ENCODE data around the gene NOS1.
"Not testable (repeated sequence)": the region's sequence is repeated elsewhere in the genome, so short reads cannot be mapped to it uniquely, and the experiment has no call there.

The NOS1 gene

DNA sequence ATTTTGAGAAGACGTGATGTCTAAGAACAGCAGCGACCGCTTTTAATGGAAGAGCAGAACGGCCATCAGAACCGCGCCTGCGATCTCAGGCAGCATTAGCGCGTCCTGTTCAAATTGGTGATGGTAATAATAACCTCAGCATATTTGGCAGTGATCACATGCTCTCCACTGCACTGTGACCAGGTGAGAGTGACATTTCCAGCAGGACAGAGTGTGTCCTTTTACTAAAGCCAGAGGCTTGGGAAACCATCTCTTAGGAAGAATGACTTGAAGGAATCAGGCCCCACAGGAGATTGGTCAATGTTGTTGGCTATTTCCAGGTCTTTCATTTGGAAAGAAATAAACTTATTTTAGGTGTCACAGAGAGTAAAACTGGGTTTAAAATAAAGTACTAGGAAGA lies 119.7 kb downstream of the NOS1 start:
- no peak for DNase-seq

DNA sequence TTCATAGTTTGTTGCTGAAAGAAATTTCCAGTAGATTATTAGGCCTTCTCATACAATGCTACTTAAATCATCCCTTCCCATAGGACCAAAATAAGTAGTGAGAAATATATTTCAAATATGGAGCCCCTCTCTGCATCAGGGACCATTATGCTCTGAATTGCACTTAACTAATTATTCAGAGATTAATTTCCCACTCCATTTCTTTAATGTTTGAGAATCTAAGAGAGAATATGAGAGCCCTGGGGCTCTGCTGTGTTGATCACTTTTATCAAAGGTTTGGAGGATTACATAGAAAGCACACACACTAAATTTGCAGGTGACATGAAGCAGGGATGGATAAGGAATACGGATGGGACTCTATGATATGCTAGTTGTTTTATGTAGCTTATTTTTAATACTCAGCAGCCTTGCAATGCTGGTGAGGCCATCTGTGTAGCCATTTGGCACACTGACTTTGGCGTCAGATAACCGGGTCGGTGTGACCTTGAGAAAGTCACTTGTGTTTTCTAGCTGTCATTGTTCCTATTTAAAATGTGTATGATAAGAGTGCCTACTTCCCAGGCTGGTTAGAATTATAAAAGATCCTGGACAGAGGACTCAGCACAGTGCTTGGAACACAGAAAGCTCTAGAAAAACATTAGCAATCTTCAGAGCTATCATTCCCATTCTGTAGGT lies 121.2 kb downstream of the NOS1 start:
- DNase-seq, result no peak

DNA sequence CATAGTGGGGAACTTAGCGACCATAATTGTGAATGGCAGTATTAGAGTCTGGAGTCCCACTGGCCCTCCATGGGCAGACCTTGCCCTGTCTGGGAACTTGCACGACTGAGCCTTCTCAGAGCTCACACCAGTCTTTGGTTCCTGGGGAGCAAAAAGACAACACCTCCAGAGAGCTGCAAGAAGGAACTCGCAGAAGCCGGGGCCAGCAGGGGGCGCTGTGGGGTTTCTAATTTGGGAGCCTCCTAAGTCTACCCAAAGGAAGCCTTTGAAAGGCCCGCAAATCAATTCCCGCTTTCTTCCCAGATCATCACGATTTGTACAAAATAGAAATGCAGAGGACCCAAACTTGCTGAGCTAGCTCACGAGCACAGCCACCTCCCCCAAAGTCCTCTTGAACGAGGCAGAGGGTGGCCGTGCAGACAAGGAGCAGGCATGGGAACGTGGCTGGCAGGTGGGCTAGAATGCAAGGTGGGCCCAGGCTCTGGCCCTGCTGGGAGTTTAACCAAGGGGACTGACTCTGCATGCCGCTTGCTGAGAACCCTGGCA lies 124.9 kb downstream of the NOS1 start:
- peak; percentile 9 for DNase-seq

DNA sequence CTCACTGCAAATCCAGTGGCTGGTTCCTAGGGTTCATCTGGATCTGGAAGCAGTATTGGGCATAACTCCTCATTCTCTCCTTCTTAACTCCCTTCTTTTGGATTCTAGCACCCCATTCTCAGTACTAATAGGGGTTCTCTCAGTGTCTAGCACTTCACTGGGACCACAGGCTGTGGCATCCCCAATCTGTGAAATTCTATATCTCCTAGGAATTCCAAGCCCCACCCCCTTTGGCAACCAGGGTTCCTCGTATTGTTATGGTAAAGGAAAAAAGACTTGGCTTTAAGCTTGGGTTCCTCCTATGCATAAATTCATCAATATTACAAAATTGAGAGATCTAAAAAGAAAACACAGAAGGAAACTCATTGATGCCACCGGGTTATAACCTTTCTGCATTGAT lies 126.2 kb downstream of the NOS1 start:
- no peak for DNase-seq

DNA sequence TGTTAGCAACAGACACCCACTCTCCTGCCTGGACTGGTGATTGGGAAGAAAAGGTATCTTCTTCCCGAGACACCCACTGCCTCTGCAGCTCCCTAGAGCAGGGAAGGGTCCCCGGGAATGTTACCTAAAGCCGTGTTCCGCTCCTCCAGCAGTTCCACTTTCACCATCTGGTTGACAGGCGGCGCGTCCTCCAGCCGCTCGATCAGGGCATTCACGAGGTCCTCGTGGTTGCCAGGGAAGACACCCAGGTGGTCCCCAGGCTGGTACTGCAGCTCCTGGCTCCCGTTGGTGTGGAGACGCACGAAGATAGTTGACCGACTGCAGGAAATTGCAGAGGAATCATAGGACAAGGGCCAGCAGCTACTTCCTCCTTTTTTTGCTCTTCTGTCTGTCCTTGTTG lies 127.0 kb downstream of the NOS1 start:
- no peak for DNase-seq

DNA sequence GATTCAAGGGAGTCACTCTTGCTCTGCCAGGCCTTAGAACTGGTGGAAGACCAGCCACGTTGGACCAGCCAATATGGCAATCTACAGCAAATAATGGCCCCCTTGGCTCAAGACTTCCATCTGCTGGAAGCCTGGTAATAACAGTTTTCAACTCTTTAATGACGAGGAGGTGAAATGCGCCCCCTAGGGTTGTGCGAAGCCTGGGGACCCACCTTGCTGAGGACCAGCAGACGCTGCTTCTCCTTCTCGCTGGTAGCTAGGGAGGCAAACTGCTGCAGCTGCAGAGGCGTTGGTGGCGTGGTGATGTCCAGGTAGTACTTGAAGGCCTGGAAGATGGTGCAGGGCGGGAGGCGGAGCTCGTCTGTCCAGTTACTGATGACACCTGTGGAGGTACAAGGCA lies 129.7 kb downstream of the NOS1 start:
- DNase-seq, result no peak

DNA sequence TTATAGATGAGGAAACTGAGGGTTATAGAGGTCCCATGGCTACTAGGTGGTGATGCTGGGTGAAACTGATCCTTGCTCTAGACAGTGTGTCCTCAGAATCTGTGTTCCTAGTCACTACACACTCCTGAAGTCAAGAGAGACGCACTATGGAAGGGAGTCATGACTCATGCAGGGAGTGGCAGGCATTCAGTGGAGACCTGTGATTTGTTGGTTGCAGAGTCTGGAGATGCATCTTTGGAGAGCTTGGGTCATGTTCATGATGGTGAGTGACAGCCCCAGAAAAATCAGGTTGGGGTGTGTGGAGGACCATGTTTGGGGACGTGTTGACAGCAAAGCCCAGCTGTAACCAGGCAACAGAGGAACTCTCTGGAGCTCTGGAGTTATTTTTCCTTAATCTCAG lies 133.2 kb downstream of the NOS1 start:
- DNase-seq, result no peak

DNA sequence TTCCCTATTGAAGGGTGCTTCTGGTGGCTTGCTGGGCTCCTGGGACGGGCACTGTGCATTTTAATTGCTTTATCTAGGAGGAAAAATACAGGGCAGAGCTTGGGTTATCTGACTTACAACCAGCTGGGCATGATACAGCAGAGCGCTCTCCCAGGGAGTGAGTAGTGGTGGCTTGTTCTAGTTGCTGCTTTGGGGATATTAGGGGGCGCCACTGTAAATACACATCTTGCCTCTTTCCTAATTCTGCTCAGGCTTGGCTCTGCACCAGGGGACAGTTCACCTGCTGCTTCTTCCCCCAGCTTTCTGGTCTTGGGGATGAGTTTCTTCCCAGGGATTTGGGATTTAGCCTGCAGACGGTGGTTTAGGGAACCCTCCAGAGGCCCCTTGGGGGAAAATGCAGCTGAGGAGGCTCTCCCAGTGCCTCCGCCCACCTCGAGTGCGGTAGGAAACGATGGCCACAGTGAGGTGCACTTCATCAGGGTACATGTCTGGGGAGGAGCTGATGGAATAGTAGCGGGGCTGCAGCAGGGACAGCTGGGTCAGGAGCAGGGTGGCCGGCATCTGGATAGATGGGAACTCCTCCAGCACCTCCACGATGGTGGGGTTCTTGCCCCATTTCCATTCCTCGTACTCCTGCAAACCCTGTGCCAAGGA lies 134.3 kb downstream of the NOS1 start:
- no peak for DNase-seq

DNA sequence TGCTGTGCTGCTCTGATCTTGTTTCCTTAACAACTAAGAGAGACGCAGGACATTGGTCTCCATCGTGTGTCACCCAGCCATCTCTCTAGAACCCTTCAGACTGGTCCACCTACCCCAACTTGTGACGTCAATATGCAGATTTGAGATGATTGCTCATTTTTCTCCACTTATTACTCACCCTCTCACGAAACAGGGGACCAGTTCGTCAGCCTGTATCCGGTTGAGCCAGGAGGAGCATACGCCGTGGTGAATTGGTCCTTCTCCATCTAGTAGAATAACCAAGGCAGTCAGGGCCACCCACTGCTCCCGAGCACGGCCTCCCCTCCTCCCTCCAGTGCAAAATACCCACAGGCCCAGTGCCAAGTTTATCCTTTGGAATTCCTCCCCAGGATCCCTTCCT lies 134.9 kb downstream of the NOS1 start:
- no peak for DNase-seq

DNA sequence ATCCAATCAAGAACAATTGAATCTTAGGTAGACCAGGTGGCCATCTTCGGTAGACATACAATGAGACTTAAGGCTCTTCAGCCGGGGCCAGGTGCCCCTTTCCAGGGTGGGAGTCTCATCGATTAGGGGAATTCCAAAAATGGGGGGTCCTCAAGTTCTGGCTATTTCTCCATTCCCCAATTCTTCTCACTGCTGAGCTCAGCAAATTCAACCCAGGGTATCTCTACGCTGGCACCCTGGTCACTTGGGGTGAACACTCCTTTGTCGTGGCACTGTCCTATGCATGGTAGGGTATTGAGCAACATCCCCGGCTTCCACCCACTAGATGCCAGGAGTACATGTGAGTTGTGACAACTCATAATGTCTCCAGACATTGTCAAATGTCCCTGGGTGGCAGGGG lies 136.2 kb downstream of the NOS1 start:
- DNase-seq, result no peak

DNA sequence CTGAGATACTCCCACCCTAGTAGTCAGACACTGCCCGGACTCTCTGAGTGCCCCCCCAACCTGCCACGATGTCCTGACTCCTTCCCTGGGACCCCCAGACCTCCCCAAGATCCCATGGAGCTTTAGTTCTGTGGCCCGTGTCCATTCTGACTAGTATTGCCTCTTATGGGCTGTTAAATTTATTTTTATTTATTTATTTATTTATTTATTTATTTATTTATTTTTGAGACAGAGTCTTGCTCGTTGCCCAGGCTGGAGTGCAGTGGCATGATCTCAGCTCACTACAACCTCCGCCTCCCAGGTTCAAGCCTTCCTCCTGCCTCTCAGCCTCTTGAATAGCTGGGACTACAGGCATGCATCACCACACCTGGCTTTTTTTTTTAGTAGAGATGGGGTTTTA lies 140.5 kb downstream of the NOS1 start:
- DNase-seq, result not testable (repeated sequence)

DNA sequence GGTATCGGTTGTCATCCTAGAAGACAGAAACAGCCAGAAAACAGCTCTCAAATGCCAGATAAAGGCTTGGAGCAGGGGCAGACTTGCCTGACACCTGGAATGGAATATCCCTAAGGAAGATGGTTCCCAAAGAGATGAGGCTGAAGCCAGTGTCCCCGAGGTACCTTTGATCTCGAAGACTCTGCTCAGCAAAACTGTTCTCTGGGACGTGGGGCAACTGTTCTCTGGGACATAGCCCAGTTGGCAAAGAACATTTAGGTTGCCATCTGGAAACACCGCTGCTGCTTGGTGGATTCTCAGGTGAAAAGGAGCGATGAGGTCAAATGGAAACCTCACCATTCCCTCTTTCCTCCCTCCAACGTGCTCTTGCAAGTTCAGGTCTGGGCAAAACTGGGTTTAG lies 143.3 kb downstream of the NOS1 start:
- DNase-seq, result no peak

DNA sequence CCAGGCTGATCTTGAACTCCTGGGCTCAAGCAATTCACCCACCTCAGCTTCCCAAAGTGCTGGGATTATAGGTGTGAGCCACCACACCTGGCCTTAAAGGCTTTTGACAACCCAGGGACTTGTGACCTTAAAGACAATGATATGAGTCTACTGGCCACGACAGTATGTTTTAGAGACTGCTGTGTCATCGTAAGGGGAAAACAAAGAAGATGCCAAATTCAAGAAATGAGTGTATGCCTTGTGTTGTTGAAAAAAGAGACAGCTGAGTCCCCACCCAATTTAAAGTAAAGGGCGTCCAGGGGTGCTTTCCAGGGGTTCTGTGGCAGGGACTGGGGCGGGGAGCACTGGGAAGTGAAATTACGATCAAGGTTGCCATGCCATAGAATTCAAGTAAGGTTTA lies 144.7 kb downstream of the NOS1 start:
- DNase-seq, result no peak

DNA sequence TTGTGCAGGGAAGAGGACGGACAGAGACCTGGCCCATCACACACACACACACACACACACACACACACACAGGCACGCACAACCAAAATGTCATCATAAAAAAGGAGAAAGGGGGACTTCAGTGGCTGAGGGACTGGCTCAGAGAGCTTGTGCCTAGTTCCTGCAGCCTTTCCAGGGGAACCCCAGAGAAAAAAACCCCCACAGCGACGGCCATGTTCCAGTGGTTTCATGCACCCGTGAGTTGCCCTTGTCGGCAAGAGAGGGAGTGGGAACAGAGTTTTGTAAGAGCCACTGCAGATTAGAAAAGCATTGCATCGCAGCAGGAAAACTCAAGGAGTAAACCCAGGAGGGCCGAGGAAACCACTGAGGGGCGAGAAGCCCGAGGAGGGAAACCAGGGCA lies 146.6 kb downstream of the NOS1 start:
- no peak for DNase-seq

DNA sequence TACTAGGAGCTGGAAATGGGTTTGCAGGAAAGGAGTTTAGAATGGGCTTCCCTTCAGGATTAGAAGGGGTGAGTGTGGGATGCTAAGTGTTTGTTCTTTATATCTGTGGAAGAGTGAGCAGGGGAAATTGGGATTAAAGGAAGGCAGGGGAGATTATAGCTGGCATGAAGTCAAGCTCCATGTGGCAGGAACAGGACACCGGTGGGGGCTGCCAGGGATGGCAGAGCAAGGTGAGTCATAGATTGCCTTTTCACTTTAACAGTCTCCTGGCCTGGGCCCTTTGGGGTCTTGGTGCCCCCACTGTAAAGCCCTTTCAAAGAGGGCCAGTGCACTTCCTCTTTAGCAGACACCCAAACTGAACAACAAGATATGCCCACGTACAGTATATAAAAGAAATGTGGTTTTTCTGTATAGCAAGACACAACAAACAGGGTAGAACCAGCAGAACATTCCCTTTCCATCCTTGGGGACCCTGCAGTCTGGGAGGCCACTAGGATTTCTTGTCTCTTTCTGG lies 148.1 kb downstream of the NOS1 start:
- DNase-seq, result no peak

DNA sequence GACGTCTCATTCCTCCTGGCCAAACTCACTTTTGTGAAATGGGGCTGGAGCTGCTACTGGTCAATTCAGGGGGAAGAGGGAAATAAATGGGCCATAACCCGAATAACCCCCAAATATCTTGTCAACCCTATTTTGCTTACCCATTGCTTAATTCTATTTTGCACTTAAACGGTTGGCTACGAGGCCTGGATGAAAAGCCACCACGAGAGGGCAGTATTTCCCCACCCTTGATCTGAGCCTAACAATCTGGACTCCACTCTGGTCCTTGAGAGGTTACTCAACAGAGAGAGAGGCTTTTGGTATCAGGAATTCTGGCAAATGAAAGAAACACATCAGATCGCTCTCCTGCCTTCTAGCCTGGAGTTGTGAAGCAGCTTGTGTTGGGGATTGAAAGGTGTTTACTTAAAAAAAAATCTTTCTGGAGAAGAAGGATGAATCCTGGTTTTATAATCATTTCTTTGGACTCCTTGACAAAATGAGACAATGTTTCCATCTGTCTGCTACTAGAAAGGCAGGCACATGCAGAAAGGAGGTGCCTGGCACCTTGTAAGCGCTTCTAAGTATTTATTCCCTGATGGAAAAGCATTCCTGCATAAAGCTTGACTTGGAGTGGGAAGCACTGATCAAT lies 148.7 kb downstream of the NOS1 start:
- peak; percentile 31 for DNase-seq

DNA sequence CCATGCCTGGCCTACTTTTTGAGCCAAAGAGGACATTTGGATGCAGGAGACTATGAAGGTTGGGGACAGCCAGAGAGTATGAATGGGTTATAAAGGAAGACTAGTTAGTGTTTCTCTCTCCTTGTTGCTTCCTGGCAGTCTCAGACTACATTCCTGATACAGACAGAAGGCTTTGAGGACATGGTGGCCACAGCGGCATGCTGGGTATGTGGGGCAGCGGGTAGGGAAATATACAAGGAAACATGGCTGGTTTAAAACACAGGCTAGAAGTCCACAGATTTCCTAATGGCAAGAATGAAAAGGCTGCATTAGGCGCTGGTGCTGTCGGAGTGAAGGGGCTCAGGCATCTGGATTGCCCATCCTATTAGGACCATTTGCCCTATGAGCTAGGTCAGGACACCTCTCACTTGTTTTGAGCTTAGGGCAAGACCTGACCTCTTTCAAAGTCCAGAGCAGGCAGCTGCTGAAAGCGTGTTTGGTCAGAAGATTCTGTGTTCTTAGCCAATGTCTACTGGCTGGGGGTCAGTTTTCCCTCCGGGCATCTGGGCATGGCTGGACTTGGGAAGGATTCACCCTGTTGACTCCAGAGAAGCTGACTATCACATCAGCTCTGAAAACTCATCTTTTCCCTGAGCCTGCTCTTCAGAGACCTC lies 151.0 kb downstream of the NOS1 start:
- no peak for DNase-seq

DNA sequence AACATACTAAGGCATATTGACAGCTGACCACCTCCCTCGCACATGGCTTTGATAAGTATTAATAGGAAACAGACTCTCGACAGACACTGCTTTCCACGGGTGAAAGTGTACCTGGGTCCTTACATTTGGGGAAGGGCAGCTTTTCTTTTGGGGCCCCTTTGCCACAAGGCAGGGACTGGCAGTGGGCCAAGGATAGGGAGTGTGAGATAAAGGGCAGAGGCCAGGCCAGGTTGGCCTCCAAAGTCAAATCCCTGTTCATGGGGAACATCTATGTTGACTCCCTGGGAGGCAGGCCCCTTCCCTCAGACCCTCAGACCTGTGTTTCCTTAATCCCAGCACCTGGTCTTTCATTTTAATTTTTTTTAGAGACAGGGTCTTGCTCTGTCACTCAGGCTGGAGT lies 151.8 kb downstream of the NOS1 start:
- no peak for DNase-seq

DNA sequence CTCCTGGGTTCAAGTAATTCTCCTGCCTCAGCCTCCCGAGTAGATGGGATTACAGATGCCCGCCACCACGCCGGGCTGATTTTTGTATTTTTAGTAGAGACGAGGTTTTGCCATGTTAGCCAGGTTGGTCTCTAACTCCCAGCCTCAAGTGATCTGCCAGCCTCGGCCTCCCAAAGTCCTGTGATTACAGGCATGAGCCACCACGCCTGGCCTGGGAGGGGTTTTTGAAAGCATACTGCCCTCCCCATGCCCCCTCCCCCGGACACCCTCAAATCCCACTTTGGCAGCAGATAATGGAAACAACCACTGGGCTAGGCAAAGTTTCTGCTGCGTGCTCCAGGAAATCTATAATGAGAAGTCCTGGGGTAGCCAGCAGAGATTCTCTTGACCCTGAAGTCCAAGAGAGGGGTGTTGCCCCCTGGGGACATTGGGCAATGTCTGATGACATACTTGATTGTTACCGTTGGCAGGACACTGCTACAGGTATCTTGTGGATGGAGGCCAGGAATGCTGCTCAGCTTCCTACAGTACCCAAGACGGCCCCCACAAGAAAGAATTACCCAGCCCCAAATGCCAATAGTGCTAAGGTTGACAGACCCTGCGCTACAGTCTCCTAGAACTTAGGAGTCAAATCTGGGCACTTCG lies 152.5 kb downstream of the NOS1 start:
- DNase-seq, result no peak

DNA sequence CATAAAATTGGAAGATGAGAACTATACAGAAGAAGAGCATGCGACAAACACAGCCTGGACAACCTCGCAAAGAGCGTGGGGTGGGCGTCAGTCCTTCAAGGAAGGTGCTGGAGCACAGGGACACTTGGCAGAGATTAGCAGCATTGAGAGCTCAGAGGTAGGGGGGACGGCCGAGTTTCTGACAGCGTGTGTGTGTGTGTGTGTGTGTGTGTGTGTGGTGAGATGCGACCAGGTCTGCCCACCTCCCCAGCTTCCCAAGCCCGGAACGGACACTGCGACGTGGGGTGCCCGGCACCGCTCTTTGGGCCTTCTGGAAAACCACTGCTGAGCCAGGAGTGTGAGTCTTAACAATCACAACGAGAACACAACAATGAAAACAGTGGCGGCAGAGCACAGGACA lies 153.2 kb downstream of the NOS1 start:
- no peak for DNase-seq

DNA sequence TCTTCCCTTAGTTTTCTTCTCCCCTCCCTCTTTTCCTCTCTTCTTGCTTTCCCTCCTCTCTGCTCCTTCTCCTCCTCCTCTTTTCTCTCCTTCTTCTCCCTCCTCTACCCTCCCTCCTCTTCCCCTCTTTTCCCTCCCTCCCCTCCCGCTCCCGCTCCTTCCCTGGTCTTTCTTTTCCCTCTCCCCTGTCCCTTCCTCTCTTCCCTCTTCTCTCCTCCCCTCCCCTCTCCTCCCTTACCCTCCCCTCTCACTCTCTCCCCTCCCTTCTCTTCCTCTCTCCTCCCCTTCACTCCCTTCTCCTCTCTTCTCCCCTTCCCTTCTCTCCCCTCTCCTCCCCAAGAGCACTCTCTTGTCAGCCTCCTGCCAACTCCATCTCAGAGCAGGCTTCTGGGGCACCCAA lies 153.8 kb downstream of the NOS1 start:
- no peak for DNase-seq

DNA sequence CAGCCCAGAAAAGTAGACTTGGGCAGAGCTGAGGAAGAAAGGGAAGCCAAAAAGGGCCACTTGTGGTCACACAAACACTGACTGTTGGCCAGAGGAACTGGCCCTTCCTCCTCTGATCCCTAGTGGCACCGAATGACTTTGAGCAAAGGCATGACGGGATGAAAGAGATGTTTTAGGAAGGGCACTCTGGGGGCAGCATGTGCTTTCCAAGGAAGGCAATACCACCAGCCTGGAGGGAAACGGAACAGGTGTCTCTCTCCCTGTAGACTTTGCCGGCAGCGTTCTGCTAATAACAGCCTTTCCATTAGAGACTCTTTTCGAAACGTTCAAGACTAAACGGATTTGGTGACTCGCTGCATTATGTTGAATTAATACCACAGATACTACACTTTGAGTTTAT lies 158.9 kb downstream of the NOS1 start:
- no peak for DNase-seq

DNA sequence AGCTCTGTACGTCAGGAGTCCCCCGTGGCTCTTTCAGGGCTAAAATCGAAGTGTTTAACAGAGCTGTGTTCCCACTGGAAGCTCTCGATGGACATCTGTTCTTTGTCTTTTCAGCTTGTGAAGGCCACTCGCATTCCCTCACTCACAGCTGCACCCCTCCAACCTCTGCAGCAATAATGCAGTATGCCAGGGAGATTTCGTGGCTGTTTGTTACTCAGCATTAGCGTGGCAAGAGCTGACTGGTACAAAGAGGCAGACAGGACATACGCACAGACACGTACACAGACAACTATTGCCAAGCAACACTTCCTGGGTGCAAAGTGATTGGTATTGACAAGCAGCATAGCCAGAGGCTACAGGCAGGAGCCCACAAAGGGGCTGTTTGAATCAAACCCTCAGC lies 159.4 kb downstream of the NOS1 start:
- no peak for DNase-seq

Data from NCI-H226 (cell line).